ENCODE results near the gene DOP1B.

DOP1B gene

GRCh38 chr21:36163750-36164741 is 7.4 kb downstream of the DOP1B start:
- TF ChIP-seq CTCF (IDR thresholded peaks at IDR 0.05; ENCODE audit: low read depth, low read length, missing control alignments): no peak
- H3K4me3 ChIP-seq (replicated peaks; ENCODE audit: low read depth, low read length): no peak overlapping the region
- no peak for DNase-seq (ENCODE audit: extremely low read depth, low read depth)

GRCh38 chr21:36165356-36165755 is 8.7 kb downstream of the DOP1B start:
- H3K4me3 ChIP-seq (replicated peaks; ENCODE audit: low read depth, low read length): no peak overlapping the region
- TF ChIP-seq CTCF (IDR thresholded peaks at IDR 0.05; ENCODE audit: low read depth, low read length, missing control alignments): no peak
- no peak for DNase-seq (ENCODE audit: extremely low read depth, low read depth)

DNA sequence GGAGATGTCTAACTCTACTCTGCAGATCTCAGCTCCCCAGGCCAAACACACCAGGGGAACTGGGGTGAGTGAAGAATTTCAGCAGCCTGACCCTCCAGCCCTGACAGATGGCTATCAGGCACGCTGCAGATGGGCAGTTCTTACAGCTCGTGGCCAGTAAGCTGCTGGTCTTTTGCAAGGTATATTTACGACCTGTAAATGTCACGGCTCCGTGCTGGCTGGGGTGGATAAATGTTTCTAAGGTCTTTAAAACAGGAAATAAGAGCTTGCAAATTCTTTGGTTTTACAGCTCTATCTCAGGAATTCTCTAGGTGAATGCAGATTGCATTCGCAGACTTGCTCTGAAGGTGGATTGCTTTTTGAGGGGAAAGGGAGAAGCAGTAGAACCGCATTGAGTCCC is 10.1 kb downstream of the DOP1B start:
- TF ChIP-seq CTCF (IDR thresholded peaks at IDR 0.05; ENCODE audit: low read depth, low read length, missing control alignments): no peak
- DNase-seq (ENCODE audit: extremely low read depth, low read depth): no peak
- H3K4me3 ChIP-seq (replicated peaks; ENCODE audit: low read depth, low read length): no peak overlapping the region

- no peak overlapping the region for H3K4me3 ChIP-seq (replicated peaks; ENCODE audit: low read depth, low read length)
- no peak for TF ChIP-seq CTCF (IDR thresholded peaks at IDR 0.05; ENCODE audit: low read depth, low read length, missing control alignments)
- no peak for DNase-seq (ENCODE audit: extremely low read depth, low read depth)
Measured at GRCh38 chr21:36167541-36167940, 10.9 kb downstream of the DOP1B start.

- TF ChIP-seq CTCF (IDR thresholded peaks at IDR 0.05; ENCODE audit: low read depth, low read length, missing control alignments): peak; percentile 8
- DNase-seq (ENCODE audit: extremely low read depth, low read depth): no peak
- no peak overlapping the region for H3K4me3 ChIP-seq (replicated peaks; ENCODE audit: low read depth, low read length)
Measured at GRCh38 chr21:36169470-36170128, 13.0 kb downstream of the DOP1B start.

- DNase-seq (ENCODE audit: extremely low read depth, low read depth): no peak
- no peak overlapping the region for H3K4me3 ChIP-seq (replicated peaks; ENCODE audit: low read depth, low read length)
- no peak for TF ChIP-seq CTCF (IDR thresholded peaks at IDR 0.05; ENCODE audit: low read depth, low read length, missing control alignments)
Measured at GRCh38 chr21:36170823-36171222, 14.2 kb downstream of the DOP1B start.
